CMK (cell line): ENCODE data around the gene STRA6.
A peak's percentile ranks its signal among the peaks of the same experiment; 100 is the strongest.

Experiments
- DNase-seq: peaks from one replicate; pipeline ENCODE4 v3.0.0-alpha.2; 2010; ENCODE audit warnings: low read depth

STRA6 gene

DNA sequence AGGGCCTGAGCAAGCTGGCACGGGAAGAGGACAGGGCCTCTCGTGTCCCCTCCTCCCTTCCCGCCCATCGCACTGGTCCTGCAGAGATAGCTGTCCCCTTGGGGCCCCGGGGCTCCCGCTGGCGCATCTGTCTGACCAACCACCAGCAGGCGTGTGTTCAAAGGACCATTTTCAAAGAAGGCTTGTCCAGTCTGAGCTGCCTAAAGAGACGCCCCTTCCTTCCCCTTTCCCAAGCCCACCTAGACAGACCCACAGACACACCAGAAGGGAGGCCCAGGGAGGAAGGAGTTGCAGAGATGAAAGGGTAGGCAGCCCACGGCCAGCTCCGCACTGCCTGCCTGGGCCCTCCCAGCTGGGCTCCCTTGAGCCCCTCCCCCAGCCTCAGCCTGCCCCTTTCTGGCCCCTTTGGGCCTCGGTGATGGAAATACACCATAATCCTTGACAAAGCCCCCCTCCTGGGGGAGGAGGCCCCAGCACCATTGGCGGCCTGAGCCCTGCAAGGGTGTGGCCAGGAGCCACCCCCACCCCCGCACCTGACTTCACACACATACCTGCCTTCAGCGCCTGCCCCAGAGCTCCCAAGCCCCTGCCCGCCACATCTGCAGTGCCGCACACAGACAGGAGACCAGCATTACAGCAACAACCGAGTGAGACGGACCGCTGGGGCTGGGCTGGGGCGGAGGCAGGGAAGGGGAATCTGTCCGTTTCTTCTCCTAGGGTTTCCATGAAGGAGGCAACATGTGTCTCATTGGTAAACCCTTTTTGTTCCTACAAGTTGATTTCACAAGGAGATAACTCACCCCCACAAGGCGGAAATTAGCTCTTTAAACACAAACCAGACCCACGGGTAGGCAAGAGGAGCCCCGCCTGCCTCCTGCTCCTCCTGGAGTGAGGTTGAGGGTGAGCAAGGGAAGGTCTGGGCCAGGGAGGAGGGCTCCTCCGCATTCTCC, at the start of gene STRA6:
TSS of gene STRA6 (minus strand) at position 336 of the 950 bp plus-strand sequence. CDS start 520 bp downstream, outside the sequence.
- peak; percentile 69 for DNase-seq

DNA sequence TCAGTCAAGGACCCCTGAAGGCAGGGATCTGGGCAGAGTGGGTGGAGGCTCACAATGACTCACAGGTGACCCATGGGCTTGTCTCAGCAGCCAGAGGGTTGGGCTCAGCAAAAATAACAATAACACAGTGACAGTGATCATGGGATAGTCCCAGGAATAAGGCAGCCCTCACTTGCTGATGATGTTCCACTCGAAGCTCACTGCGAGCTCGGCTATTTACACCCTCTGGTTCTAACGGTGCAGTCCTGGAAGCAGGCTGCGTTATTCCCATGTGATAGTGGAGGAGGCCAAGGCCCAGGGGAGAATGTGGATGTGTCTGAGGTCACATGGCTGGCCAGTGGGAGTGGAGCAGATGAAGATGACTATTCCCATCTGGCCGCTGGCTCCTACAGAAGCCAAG, 49.7 kb upstream of the STRA6 start:
- no peak for DNase-seq

DNA sequence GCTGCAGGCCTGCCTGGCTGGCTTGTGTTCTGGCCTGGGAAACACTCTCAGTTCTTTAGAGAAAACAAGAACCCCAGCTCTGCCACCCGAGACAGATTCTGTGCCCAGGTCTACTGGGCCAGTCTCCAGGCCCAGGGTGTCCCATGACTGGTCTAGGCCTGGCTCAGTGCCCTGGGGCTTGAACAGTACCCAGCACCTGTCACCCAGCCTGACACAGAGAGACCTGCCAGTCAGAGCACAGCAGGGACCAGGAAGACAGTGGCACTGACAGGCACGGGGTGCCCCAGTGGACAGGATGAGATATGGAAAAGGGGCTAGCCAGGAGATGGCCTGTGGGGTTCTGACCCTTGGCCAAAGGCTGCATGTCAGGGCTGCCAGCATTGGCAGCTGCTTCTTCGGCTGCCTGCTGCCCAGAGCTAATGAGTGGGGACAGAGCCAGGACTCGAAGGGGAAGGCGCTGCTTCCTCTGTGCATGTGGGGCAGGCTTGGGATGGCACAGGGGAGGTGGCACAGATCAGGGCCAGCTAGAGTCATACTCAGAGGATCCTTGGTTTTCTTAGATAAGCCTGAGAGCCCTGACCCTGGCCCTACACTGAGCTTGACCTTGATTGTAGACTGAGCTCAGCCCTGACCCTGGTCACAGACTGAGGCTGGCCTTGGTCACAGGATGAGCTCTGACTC, 48.7 kb upstream of the STRA6 start:
- DNase-seq, result no peak

- DNase-seq, result no peak
Measured at GRCh38 chr15:74250266-74250665, 47.7 kb upstream of the STRA6 start.

DNA sequence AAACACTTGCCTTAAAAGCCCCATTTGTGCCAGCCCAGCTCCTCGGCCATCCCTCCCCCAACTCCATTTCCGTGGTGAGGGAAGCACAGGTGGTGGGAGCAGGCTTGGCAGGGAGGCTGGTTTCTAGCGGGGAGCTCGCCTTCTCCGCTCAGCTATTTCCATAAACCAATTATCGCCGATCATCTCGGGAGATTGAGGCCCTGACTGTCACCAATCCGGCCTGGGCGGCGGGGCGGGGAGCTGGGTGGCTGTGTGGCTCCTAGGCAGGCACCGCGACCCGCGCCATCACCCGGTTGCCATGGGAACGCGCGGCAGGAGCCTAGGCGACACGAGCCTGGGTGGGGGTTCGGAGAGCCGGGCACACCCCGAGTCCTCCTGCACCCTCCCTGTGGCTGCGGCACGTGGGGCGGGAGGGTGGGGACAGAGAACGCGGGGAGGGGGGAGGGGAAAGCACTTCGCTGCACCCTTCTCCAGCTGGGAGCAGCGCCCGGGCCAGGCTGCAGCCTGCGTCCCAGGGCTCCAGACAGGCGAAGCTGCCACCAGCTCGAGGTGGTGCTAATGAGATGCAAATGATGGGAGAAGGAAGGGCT, 42.9 kb upstream of the STRA6 start:
- DNase-seq, result no peak

- DNase-seq, result no peak
Measured at GRCh38 chr15:74244822-74245341, 42.3 kb upstream of the STRA6 start.

- DNase-seq, result no peak
Measured at GRCh38 chr15:74243431-74243830, 40.8 kb upstream of the STRA6 start.

DNA sequence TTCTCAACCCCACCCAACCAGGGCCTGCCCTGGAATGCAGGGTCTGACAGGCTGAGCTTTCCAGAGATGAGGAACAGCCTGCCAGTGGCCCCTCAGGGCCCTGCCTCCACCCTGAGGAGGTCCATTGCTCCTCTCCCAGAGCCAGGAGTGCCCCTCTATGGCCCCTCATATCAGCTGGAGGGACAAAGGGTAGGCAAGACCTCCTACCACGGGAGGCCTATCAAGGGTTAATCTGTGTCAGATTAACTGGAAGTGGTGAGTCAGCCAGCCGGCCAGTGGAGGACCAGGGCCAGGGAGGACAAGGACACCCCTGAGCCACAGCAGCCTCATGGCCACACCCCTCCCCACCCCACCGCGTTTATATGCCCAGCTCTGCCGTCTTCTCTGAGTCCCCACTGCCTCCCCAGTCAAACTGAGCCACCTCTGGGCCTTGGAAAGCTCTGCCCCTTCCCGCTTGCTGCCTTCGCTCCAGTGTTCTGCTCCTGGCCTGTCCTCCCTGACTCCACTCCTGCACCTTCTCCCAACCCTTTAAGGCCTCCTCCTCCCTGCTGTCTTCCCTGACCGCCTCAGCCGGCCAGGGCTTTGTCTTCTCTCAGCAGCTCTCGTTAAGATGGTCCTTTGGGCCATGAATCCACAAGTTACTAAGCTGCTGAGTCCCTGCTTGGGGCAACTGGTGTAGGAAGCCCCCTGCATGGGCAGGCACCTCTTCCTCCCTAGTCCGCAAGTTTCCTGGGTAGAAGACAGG, 40.0 kb upstream of the STRA6 start:
- no peak for DNase-seq

DNA sequence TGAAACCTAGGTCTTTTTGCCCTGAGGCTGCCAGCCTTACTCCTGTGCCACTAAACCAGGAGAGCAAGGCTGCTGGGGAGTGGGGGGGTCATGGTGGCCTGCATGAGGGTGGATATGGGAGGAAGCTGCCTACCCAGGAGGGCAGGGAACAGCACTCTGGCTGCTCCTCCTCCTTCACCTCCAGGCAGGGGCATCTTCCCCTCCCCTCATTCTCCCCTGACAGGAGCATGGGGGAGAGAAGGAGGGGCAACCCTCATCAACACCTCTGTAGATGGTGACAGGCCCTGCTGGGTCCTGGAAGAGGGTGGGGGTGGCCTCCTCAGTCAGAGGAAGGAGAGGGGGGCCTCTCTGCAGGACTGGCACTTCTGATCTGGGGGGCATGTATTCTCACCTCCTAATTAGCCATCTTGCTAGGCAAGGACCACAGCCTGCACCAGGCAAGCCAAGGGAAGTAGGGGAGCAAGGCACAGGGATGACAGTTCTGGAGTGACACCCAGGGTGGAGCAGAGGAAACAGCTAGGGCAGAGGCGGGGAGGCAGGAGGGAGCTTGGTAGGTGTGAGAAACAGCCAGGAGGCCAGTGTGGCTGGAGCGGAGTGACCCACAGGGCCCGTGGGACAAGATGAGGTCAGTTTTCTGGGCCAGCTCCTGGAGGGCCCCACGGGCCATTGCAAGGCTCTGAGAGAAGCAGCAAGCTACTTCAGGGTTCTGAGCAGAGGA, 38.5 kb upstream of the STRA6 start:
- no peak for DNase-seq

- no peak for DNase-seq
Measured at GRCh38 chr15:74240002-74240568, 37.5 kb upstream of the STRA6 start.

GRCh38 chr15:74239051-74239705, 36.6 kb upstream of the STRA6 start:
- no peak for DNase-seq

DNA sequence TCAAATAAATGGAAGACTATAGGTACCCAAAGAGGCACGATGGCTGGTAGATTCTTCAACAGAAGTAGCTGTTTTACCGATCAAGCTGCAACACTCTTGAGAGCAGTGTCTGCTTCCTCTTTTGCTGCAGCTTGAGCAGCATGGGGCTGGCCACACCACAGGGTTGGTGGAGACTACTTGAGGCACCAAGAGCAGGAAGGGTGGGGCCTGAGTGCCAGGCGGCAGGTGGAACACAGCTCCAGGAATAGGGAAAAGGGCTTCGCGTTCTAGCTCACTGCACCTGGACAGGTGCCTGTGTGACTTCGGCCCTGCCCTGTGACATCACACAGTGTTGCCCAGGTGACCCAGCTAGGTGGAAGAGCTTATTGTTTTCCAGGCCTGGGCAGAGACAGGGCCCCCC, 33.4 kb upstream of the STRA6 start, which contains the start of gene CCDC33:
TSS of gene CCDC33 (plus strand) at position 365 of the 400 bp plus-strand sequence. CDS start 394 bp downstream, outside the sequence.
- no peak for DNase-seq

DNA sequence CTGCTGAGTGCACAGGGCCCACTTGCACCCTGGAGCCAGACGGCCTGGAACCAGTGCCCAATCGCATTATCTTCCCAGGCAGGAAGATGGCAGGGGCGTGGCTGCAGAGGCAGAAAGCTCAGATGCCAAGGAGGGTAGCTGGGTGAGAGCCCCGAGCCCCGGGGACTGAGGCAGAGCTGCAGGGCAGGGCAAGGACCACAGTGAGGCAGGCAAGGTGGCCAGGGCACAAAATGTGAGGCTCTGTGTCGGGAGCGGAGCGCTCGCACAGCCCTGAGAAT, 31.9 kb upstream of the STRA6 start:
- no peak for DNase-seq

- no peak for DNase-seq
Measured at GRCh38 chr15:74233851-74234597, 31.4 kb upstream of the STRA6 start.

DNA sequence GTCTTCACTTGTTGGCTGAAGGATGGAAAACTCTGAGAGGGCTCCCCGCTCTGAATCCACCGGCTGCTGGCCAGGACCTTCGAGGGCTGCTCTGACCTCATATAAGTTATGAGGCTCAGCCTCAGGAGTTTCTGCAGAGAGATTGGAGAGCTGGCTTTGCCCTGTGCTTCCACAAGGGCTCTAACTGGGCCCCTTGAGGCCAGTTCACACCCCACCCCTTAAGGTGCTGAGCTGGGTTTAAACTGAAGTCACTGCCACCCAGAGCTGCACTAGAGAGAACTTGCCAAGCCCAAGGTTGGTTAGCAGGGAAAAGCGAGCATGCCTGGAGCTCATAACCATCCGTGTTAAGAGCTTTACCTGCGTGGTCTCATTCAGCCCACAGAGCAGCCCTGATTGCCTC, 30.8 kb upstream of the STRA6 start:
- DNase-seq, result no peak

DNA sequence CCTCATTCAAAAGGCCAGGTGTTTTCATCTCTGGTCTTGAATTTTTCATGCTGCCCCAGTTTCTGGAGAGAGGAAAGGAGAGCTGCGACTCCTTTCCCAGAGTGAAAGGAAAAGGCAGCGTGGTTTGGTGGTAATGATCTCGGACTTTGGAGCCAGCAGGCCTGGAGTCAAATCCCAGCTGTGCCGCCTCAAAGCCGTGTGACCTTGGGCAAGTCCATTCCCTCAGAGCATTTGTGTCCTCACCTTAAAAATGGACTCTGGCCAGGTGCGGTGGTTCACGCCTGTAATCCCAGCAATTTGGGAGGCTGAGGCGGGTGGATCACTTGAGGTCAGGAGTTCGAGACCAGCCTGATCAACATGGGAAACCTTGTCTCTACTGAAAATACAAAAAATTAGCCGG, 28.9 kb upstream of the STRA6 start:
- no peak for DNase-seq

- no peak for DNase-seq
Measured at GRCh38 chr15:74229686-74230085, 27.1 kb upstream of the STRA6 start.

GRCh38 chr15:74228723-74229081, 26.1 kb upstream of the STRA6 start:
- DNase-seq, result no peak

- DNase-seq, result no peak
Measured at GRCh38 chr15:74227968-74228722, 25.6 kb upstream of the STRA6 start.
